GM18520 (cell line): ENCODE measurements around the gene JUP.

ENCODE experiments used
- ATAC-seq: cut with Tn5 transposase; IDR thresholded peaks from one replicate; pipeline ENCODE4 v1.9.1; 2021; ENCODE audit not compliant: unreplicated experiment

The JUP gene

DNA sequence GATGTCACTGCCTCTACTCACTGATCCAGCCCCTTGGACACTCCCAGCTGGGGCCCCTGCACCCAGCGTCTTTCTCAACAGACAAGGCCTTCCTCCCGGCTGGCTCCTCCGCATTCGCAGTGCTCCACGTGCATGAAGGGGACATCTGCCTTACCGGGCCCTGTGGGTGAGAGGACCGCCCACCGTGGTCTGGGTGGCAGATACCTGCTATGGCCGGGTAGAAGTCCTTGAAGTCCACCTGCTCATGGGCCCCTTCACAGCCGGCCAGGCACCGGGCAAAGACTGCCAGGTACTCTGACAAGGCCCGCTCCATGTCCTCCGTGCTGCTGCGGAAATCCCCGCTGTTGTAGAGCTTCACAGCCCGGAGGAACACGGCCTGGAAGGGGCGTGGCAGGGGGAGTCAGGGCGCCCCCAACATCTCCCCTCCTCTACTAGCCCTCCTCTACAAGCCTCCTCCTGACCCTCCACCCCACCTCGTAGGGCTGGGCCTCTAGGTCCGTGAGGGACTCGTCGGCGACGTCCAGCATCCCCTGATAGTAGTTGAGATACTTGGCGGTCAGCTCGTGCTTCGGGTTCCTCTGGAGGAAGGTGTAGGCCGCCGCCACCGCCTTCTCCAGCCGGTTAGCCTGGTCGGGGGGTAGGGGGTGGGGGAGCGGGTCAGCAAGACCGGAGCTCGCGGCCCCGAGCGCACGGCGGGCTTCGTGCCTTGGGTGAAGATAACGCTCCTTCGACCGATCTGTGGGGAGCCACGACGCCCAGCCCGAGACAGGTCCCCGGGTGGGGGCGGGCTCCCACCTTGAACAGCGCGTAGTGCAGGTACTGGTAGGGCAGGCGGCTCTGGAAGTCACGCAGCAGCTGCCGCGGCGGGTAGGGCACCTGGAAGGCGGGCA is 24.4 kb upstream of the JUP start:
- no peak for ATAC-seq

- ATAC-seq, result no peak
These were observed 20.4 kb upstream of the JUP start for GRCh38 chr17:41806685-41807445.

DNA sequence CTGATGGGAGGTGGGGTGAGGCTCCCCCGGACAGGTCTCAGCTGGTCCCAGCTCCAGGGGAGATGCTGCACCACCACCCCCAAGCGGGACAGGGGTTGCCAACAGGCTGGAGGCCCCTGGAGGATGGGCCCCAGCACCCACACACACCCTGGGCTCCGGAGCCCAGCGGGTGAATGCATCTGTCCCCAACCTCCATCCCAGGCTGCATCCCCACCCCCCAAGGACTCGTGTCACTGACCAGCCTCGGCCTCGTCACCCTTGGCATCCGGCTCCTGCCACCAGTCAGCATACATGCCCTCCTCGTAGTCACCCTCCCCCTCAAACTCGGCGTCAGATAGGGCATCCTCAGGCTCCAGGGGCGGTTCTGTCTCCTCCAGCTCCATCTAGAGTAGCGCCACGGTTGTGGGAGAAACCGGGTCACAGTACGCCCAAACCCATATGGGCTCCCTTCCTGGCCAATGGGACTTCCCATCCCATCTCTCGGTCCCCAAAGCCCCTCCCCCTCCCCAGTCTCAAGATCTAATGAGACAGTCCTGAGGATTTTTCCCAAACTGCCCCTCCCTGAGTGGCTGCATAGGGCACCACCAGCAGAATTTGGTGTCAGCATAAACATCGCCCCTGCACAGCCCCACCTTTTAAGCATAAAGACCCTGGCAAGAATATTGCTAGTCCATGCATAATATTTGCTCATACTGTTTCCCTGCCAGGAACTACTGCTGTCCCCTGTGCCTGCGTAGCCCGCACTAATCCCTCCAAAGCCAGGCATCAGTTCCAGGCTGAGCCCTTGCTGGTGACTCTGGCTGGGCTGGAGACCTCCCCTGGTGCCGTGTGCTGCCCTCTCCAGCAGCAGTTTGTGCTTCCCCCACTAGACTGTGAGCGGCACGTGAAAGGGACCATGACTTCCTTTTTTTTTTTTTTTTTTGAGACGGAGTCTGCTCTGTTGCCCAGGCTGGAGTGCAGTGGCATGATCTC is 16.8 kb upstream of the JUP start:
- ATAC-seq, result no peak

DNA sequence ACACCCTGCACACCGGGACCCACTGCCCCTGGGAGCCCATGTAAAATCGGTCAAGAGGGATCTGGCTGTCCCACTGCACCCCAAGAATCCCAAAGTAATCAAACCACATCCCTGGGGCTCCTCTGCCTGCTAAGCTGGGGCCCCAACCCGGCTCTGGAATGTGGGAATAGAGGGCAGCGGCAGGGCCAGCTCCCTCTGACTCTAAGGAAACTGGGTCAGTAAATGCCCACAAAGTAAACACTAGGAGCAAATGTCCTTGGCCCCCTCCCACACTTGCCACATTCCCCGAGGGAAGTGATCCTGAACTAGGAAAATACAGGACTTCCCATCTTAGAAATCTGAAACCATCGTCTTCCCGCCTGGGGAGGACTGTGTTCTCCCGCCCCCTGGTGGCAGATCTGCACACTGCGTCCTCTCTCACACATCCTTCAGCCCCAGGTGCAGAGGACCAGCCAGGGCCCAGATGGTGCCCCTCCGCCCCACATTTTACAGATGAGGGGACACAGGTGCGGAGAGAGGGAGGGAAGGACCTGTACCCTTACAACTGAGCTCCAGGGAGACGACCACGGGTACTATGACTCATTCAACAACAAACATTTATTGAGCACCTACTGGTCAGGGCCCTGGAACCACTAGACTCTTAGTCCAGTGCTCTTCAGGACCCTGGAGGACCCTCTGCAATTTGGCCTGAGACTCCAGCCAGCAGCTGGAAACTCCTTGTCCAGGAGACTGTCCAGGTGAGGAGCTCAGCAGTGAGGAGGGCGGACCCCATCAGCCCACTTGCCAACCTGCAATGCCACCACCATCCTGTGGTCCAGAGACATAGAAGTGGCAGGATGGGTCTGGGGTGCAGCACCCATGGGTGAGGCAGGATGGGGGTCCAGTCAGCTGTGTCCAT is 15.1 kb upstream of the JUP start:
- ATAC-seq, result no peak

GRCh38 chr17:41800601-41801373 is 14.3 kb upstream of the JUP start:
- no peak for ATAC-seq

DNA sequence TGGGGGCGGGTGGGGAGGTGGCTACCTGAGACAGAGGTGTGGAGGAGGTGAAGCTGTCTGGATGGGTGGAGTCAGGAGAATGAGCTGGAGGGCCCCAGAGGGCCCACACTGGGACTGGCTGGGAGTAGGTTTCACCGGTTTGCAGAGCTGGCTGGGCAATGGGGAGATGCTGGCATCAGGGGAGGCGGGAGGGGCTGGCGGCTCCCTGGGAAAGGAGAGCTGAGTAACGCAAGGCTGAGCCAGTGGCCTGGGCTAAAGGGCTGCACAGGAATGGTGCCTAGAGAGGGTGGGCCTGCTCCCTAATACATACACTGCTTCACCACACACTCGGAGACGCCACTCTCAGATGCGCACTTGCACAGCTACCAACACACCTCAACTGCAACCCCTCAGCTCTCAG is 12.9 kb upstream of the JUP start:
- ATAC-seq, result no peak

DNA sequence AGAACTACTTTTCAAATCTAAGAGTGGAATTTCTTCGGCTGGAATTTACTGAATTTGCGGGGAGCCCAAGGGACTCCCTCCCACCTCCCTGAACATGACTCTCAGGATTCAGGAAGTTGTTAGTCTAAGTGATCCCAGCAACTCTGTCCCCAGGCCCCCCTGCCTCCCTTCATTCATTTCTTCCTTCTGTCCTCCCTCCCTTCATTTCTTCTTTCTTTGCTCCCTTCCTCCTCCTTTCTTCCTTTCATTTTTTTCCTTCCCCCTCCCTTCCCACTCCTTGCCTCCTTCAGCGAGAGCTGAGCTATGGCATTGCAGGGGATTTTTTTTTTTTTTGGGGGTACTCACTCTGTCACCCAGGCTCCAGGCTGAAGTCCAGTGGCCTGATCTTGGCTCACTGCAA is 10.9 kb upstream of the JUP start:
- no peak for ATAC-seq

- no peak for ATAC-seq
These were observed 9.8 kb upstream of the JUP start for GRCh38 chr17:41796121-41796895.

DNA sequence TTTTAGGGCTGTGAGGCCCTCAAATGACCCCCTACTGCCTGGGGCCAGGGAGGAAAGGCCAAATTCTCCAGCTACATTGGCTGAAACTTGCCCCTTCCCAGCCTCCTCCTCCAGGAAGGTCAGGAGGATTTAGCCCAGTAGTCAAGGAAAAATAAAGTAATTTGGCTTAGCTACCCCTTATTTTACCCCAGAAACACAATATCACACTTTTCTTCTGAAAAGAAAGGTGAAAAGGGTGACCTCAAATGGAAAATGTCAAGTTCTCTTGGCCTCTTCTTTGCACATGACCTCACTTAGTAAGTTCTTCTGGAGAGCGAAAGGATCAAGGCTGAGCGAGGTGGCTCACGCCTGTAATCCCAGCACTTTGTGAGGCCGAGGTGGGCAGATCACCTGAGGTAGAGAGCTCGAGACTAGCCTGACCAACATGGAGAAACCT is 8.0 kb upstream of the JUP start:
- no peak for ATAC-seq

DNA sequence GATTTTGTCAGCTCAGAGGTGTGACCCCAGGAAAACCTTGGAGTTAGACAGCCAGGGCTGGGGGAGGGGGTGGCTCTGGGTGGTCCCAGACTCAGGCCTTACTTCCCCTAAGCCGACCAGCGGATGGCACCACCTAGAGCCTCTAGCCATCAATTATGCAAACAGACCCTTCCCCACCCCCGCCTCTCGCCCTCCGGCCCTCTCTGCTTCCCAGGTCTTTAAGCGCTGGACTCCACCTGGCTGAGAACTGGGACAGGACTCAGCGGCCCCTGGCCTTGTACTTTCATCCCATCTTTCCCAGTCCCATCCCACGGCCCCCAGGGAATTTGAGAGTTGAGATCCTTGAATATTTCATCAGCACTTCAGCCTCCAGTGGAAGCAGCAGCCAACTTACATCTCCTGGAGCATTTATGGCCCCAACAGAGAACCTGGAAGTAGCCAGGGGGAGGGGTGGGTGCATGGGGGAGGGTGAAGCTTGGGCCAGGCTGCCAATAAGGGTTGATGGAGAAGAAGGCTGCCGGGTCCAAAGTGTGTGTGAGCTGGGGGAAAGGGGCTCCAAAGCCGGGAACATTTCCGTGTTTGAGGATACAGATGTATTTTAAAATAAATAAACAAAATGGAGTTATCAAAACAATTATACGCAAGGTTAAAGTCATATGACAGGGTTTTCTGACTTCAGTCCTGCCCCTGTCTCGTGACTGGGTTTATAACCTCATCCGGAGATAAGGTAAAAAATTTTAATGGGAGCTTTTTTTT is 7.5 kb upstream of the JUP start:
- no peak for ATAC-seq

DNA sequence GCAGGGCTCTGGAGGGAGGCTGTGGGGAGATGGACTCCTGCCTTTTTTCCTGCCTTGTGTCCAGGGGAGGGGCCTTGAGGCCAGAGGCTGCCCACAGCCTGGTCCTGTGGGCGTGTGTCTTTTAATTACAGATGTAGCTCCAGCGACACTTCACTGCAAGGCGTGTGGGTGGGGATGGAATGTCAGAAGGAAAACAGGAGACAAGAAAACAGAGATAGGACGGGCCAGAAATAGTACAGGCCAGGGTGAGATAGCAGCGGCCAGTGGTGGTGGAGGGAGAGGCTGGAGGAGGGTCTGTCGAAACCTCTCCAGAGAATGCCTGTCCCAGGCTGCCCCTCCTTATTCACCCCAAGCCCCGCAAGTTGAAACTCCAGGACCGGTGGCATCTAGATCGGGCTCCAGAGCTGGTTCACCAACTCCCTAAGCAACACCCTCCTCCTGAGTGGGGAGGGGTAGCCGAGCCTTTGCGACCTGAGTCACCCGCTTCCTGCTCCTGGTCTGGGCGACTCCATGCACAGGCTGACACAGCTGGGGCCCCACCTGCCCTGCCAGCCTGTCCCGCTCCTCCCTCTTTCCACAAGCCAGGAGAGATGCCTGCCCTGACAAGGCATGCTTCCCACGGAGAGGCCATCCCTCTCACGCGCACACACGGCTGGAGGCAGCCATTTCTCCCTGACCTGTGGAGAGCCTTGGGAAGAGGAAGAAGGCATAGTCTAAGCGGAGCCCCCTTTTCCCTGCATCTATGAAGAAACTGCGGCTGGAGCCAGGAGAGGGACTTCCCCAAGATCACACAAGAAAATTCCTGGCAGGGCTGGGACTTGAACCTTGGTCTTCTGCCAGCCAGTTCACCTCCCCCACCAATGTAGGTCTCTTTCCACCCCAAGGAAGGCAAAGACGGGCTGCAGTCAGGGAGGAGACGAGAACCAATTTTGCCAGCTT is 6.6 kb upstream of the JUP start:
- no peak for ATAC-seq

DNA sequence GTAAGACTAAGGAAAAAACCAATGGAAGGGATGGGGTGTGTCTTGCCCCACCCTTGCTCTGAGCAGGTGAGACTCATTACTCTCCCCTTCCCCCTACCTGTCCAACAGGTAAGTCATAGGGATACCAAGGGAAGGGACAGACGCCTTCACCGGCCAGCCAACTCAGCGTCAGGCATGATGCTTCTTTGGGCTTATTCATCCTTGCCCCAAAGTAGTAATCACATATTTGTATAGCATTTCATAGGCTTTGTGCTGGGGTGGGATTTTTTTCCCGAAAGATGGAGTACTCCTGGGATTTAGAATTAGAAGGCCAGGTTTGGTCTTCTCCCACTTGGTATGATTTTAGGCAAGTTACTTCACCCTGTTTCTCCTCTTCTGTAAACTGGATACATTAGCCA is 509 bp upstream of the JUP start:
- ATAC-seq, result no peak

- ATAC-seq, result no peak
These were observed 668 bp downstream of the JUP start for GRCh38 chr17:41785859-41786226.

- no peak for ATAC-seq
These were observed 1.2 kb downstream of the JUP start for GRCh38 chr17:41785091-41785858.

GRCh38 chr17:41784207-41784744 is 2.2 kb downstream of the JUP start:
- no peak for ATAC-seq

GRCh38 chr17:41782142-41782541 is 4.4 kb downstream of the JUP start:
- ATAC-seq, result no peak
